Endothelial cell of umbilical vein (primary cell): ENCODE data around the gene ZIC5.
"Not testable (repeated sequence)": the region's sequence is repeated elsewhere in the genome, so short reads cannot be mapped to it uniquely, and the experiment has no call there.

Source experiments
- CTCF ChIP-seq, 2 donors: IDR thresholded peaks; 1 replicate in 1 of 2; 2 replicates in 1 of 2; pipeline ENCODE4 v1.5.1; 2011; ENCODE audit warnings: low read length in 2 of 2, mild to moderate bottlenecking in 2 of 2, moderate library complexity in 2 of 2, control low read depth in 1 of 2, inconsistent platforms in 1 of 2, low read depth in 1 of 2; ENCODE audit not compliant: insufficient read depth in 1 of 2; ENCODE audit errors: extremely low read depth in 1 of 2
- JUN ChIP-seq: IDR thresholded peaks from 2 replicates; pipeline ENCODE4 v1.6.1; 2011; ENCODE audit warnings: borderline replicate concordance, low read depth; ENCODE audit not compliant: insufficient read length, insufficient read depth
- MAX ChIP-seq: IDR thresholded peaks from 2 replicates; pipeline ENCODE4 v1.6.1; 2011; ENCODE audit not compliant: insufficient read depth, insufficient read length
- POLR2A ChIP-seq: IDR thresholded peaks from 2 replicates; pipeline ENCODE4 v1.6.1; 2012; ENCODE audit warnings: low read depth, mild to moderate bottlenecking, control low read depth, low read length
- POLR2AphosphoS5 ChIP-seq: IDR thresholded peaks from 2 replicates; pipeline ENCODE4 v1.6.1; 2012; ENCODE audit warnings: low read depth, mild to moderate bottlenecking, control low read depth, low read length, moderate library complexity; ENCODE audit not compliant: insufficient read depth

GRCh38 chr13:99951666-99952065 is 19.9 kb downstream of the ZIC5 start:
- TF ChIP-seq JUN; CTCF (IDR thresholded peaks at IDR 0.05; ENCODE audit: extremely low read depth in 1 of 2, insufficient read depth in 1 of 2, low read depth in 1 of 2, low read length in 2 of 2); POLR2A; MAX; POLR2AphosphoS5: not testable (repeated sequence)
